ENCODE results near the gene NLRP7.
"Not testable (repeated sequence)": the region's sequence is repeated elsewhere in the genome, so short reads cannot be mapped to it uniquely, and the experiment has no call there.

GRCh38 chr19:54971446-54971845, 24.1 kb upstream of the NLRP7 start:
- not testable (repeated sequence) for TF ChIP-seq CTCF (IDR thresholded peaks at IDR 0.05; ENCODE audit: insufficient read depth, low read length); POLR2AphosphoS5 (IDR thresholded peaks at IDR 0.05; ENCODE audit: low read depth); SPI1 (IDR thresholded peaks at IDR 0.05; ENCODE audit: borderline replicate concordance, low read depth); REST (IDR thresholded peaks at IDR 0.05; ENCODE audit: insufficient replicate concordance, low read depth)
